ENCODE measurements around the gene PBX2.
A peak's percentile ranks its signal among the peaks of the same experiment; 100 is the strongest.

PBX2 gene

DNA sequence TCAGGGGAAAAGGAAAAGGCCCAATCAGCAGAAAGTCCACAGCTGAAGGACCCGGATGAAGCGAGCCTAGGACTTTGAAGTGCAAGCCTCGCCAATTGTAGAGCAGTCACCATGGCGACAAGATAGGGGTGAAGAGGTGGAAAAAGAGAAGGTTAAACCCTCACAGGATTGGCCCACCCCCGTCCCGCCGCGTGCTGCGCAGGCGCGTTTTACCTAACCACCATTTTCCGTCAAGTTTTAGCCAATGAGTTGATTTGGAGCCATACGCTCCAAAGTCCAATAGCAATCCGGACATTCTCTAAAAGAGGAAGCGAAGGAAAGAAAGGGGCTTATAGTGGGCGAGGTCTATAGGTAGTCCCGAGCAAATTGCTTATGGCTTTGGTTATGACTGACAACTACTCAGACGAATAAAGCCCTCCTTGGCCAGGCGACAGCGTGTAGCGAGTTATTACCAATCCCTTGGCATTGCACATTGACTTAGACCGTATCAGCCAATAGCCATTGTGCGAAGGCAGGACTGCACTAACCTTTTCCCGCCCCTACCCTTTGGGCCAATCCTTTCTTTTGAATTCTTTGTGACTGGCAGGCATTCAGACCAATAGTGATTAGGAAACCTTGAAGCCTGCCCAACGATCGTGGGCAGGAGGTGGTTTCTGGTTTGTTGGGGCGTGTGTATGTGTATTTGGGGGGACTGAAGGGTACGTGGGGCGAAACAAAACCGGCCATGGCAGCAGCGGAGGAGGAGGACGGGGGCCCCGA, 12.0 kb downstream of the PBX2 start, which contains the start of gene RNF5:
Gene RNF5, plus strand, starts transcription at position 618 of the 759 bp plus-strand sequence. Its CDS starts 107 bp downstream, at position 725.
- DNase-seq (ENCODE audit: low read depth in 1 of 2, low spot score in 1 of 2), result peak; percentile 97 to 100
- no peaks in the 10 kb centered on the region for H3K27me3 ChIP-seq (ENCODE audit: insufficient read depth, poor library complexity, severe bottlenecking)
- H3K27ac ChIP-seq (replicated peaks), result peak within 1 kb of the TSS; percentile 86
- peak within 1 kb of the TSS; percentile 67 for H3K4me3 ChIP-seq (replicated peaks; ENCODE audit: insufficient read depth, low read length)
- TF ChIP-seq GABPA (IDR thresholded peaks at IDR 0.05; ENCODE audit: low read depth), result no peak
- no peak for TF ChIP-seq POLR2AphosphoS5 (IDR thresholded peaks at IDR 0.05; ENCODE audit: low read depth)
- peak; percentile 95 for TF ChIP-seq SPI1 (IDR thresholded peaks at IDR 0.05; ENCODE audit: borderline replicate concordance, low read depth)
- TF ChIP-seq, protein P1, sequence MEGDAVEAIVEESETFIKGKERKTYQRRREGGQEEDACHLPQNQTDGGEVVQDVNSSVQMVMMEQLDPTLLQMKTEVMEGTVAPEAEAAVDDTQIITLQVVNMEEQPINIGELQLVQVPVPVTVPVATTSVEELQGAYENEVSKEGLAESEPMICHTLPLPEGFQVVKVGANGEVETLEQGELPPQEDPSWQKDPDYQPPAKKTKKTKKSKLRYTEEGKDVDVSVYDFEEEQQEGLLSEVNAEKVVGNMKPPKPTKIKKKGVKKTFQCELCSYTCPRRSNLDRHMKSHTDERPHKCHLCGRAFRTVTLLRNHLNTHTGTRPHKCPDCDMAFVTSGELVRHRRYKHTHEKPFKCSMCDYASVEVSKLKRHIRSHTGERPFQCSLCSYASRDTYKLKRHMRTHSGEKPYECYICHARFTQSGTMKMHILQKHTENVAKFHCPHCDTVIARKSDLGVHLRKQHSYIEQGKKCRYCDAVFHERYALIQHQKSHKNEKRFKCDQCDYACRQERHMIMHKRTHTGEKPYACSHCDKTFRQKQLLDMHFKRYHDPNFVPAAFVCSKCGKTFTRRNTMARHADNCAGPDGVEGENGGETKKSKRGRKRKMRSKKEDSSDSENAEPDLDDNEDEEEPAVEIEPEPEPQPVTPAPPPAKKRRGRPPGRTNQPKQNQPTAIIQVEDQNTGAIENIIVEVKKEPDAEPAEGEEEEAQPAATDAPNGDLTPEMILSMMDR (IDR thresholded peaks at IDR 0.05; ENCODE audit: insufficient read depth, low read length), result no peak

DNA sequence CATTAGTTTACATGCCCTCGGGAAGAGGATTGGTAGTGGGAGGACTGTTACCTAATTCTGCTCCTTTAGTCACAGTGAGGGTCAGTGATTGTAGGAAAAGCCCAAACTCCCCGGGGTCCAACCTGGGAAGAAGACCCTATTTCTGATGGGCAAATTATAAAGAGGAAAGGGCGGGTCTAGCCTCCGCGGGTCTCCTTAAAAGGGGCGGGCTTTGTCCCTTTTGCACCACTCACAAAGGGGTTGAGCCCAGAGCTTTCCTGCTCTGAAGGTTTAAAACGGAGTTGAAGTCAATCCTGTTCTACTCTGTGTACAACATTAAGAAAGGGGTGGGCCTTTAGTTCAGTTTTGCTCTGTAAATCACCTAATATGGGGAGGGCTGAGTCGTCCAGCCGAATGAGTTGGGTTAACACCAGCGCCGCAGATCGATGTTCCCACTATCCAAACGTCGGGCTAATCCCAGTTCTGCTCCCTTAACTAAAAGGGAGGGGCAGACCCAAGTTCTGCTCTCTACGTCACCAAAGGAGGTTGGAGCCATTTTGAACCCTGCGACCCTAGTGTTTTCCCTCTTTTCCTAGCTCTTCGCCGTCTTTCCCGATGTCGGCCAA, 12.7 kb downstream of the PBX2 start:
- Histone ChIP-seq H3K4me3 (replicated peaks; ENCODE audit: insufficient read depth, low read length) (peak overlapping the region; percentile 42), H3K27ac (replicated peaks) (peak overlapping the region; percentile 86), H3K27me3 (ENCODE audit: insufficient read depth, poor library complexity, severe bottlenecking) (no peaks in the 10 kb centered on the region)
- DNase-seq (ENCODE audit: low read depth in 1 of 2, low spot score in 1 of 2), result no peak
- no peak for TF ChIP-seq SPI1 (IDR thresholded peaks at IDR 0.05; ENCODE audit: borderline replicate concordance, low read depth)
- TF ChIP-seq GABPA (IDR thresholded peaks at IDR 0.05; ENCODE audit: low read depth), result no peak

DNA sequence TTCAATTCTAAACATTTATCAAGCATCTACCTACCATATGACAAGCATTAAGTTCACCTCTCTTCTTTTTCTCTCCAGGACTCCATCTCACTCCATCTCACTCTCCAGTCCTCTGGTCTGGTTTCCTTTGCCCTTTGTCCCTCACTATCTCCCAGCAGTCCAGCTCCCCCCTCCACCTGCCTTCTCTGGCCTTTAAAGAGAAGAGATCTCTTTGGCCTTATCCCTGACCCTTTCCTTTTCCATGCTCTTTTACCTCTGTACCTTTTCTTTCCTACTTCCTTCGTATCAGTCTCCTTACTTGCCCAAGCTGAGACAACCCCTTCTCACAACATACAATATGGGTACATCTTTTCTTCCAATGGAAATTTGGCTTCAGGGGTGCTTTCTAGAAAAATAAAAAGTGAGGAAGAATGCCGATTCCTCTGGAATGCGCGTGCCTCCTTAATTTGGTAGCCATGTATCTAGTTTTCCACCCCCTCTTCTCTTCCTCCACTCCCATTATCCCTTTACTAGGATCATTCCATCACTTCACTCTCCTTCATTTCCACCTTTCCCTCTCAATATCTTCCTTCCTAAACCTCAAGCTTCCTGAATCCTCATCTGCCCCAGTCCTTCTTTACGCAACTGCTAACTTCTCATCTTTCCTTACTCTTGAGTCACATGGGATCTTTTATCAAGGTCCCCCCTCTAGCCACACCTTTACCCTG, 13.4 kb downstream of the PBX2 start:
- Histone ChIP-seq H3K27ac (replicated peaks) (peak overlapping the region; percentile 86), H3K4me3 (replicated peaks; ENCODE audit: insufficient read depth, low read length) (peak overlapping the region; percentile 92), H3K27me3 (ENCODE audit: insufficient read depth, poor library complexity, severe bottlenecking) (no peaks in the 10 kb centered on the region)
- TF ChIP-seq POLR2AphosphoS5 (IDR thresholded peaks at IDR 0.05; ENCODE audit: low read depth) (no peak), GABPA (IDR thresholded peaks at IDR 0.05; ENCODE audit: low read depth) (no peak), SPI1 (IDR thresholded peaks at IDR 0.05; ENCODE audit: borderline replicate concordance, low read depth) (no peak)
- TF ChIP-seq, protein P1 (IDR thresholded peaks at IDR 0.05; ENCODE audit: insufficient read depth, low read length), result no peak
- TF ChIP-seq, protein P2, sequence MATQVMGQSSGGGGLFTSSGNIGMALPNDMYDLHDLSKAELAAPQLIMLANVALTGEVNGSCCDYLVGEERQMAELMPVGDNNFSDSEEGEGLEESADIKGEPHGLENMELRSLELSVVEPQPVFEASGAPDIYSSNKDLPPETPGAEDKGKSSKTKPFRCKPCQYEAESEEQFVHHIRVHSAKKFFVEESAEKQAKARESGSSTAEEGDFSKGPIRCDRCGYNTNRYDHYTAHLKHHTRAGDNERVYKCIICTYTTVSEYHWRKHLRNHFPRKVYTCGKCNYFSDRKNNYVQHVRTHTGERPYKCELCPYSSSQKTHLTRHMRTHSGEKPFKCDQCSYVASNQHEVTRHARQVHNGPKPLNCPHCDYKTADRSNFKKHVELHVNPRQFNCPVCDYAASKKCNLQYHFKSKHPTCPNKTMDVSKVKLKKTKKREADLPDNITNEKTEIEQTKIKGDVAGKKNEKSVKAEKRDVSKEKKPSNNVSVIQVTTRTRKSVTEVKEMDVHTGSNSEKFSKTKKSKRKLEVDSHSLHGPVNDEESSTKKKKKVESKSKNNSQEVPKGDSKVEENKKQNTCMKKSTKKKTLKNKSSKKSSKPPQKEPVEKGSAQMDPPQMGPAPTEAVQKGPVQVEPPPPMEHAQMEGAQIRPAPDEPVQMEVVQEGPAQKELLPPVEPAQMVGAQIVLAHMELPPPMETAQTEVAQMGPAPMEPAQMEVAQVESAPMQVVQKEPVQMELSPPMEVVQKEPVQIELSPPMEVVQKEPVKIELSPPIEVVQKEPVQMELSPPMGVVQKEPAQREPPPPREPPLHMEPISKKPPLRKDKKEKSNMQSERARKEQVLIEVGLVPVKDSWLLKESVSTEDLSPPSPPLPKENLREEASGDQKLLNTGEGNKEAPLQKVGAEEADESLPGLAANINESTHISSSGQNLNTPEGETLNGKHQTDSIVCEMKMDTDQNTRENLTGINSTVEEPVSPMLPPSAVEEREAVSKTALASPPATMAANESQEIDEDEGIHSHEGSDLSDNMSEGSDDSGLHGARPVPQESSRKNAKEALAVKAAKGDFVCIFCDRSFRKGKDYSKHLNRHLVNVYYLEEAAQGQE (IDR thresholded peaks at IDR 0.05; ENCODE audit: insufficient replicate concordance, low read depth), result no peak
- DNase-seq (ENCODE audit: low read depth in 1 of 2, low spot score in 1 of 2), result no peak

DNA sequence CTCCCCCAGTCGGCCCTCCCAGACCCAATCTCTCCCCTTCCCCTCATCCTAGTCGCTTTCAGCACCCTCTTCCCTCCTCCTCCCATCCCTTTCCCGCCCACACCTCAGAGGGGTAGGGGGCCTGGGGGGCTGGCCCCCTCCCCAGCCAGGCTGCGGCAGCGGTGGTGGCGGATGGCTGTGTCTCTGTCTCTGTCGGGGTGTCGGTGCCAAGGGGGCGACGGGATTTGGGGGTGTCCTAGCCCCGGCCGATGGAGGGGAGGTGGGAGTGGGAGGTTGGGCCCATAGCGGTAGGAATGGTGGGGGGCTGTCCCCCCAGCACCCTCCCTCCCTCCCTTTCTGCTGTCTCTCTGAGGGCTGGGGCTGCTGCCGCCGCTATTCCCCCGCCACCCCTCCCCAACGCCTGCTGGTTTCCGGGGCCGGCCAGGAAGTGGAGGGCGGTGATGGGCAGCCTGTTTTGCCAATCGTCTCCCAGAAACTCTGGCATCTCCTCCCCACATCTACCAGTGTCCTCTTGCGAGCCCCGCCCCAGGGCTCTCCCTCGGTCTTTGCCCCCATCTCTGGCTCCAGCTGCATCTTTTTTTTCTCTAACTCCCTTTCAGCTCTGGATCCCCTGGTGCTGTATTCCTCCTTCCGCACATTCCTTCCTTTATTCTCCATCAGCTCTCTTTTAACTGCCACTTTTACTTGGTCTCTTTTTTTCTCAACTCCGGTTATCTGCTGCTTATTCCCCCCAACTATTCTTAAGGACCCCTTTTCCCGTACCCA, 14.1 kb downstream of the PBX2 start, which contains the start of gene AGPAT1:
Gene AGPAT1, minus strand, starts transcription at position 374 of the 765 bp plus-strand sequence. CDS start 4,588 bp downstream, outside the sequence.
- peak in 1 of 2 experiments; percentile 98 for DNase-seq (ENCODE audit: low read depth in 1 of 2, low spot score in 1 of 2)
- H3K27me3 ChIP-seq (ENCODE audit: insufficient read depth, poor library complexity, severe bottlenecking), result no peaks in the 10 kb centered on the region
- H3K4me3 ChIP-seq (replicated peaks; ENCODE audit: insufficient read depth, low read length), result peak within 1 kb of the TSS; percentile 92
- peak within 1 kb of the TSS; percentile 86 for H3K27ac ChIP-seq (replicated peaks)
- TF ChIP-seq POLR2AphosphoS5 (IDR thresholded peaks at IDR 0.05; ENCODE audit: low read depth) (peak; percentile 50; the same call in 1 of the 2 replicates), GABPA (IDR thresholded peaks at IDR 0.05; ENCODE audit: low read depth) (peak; percentile 89), SPI1 (IDR thresholded peaks at IDR 0.05; ENCODE audit: borderline replicate concordance, low read depth) (peak; percentile 42; the same call in 1 of the 2 replicates)
- TF ChIP-seq, protein P2 (IDR thresholded peaks at IDR 0.05; ENCODE audit: insufficient replicate concordance, low read depth), result no peak
- TF ChIP-seq, protein P1 (IDR thresholded peaks at IDR 0.05; ENCODE audit: insufficient read depth, low read length), result no peak
